Measurements from ENCODE around the gene UBA7. TPM values are rescaled to one million over a fixed set of nuclear protein-coding genes. Genes with fewer than 3 reads are reported as not detected.

UBA7 gene
- polyA plus RNA-seq, 1 donor from 2014 or later: 4.0 TPM

GRCh38 chr3:49787536-49787935, 26.2 kb downstream of the UBA7 start:
- no peaks in the 10 kb centered on the region for H3F3A ChIP-seq (ENCODE audit: insufficient read depth, low read length, poor library complexity, severe bottlenecking)
- no peaks in the 10 kb centered on the region for H3K9me2 ChIP-seq (ENCODE audit: insufficient read depth, low read length)
- H3K27ac ChIP-seq (ENCODE audit: low read length): no peak overlapping the region
- no peaks in the 10 kb centered on the region for H4K20me1 ChIP-seq (ENCODE audit: insufficient read depth)
- H2AFZ ChIP-seq (ENCODE audit: low read depth, low read length): no peak overlapping the region
- H3K9me3 ChIP-seq (ENCODE audit: low read length): no peaks in the 10 kb centered on the region
- peaks cover 32% of the 10 kb centered on the region for H3K79me2 ChIP-seq (replicated peaks; ENCODE audit: insufficient read depth, low read length)
- H3K9ac ChIP-seq (ENCODE audit: low read length): no peak overlapping the region
- H3K27me3 ChIP-seq (ENCODE audit: insufficient read depth, low read depth, low read length): no peaks in the 10 kb centered on the region
- no peak overlapping the region for H3K4me2 ChIP-seq (ENCODE audit: low read length)
- TF ChIP-seq POLR2AphosphoS5 (IDR thresholded peaks at IDR 0.05): no peak
- TF ChIP-seq RAD21 (conservative IDR thresholded peaks at IDR 0.05): no peak
- TF ChIP-seq EP300 (conservative IDR thresholded peaks at IDR 0.05; ENCODE audit: poor library complexity, severe bottlenecking): no peak
- no peak for TF ChIP-seq CTCF (IDR thresholded peaks at IDR 0.05; ENCODE audit: poor library complexity, severe bottlenecking)
- TF ChIP-seq EZH2 (IDR thresholded peaks at IDR 0.05; ENCODE audit: borderline replicate concordance, insufficient read depth, low read length, poor library complexity, severe bottlenecking): no peak
- TF ChIP-seq MXI1 (conservative IDR thresholded peaks at IDR 0.05; ENCODE audit: poor library complexity, severe bottlenecking): no peak
- TF ChIP-seq, protein P1, sequence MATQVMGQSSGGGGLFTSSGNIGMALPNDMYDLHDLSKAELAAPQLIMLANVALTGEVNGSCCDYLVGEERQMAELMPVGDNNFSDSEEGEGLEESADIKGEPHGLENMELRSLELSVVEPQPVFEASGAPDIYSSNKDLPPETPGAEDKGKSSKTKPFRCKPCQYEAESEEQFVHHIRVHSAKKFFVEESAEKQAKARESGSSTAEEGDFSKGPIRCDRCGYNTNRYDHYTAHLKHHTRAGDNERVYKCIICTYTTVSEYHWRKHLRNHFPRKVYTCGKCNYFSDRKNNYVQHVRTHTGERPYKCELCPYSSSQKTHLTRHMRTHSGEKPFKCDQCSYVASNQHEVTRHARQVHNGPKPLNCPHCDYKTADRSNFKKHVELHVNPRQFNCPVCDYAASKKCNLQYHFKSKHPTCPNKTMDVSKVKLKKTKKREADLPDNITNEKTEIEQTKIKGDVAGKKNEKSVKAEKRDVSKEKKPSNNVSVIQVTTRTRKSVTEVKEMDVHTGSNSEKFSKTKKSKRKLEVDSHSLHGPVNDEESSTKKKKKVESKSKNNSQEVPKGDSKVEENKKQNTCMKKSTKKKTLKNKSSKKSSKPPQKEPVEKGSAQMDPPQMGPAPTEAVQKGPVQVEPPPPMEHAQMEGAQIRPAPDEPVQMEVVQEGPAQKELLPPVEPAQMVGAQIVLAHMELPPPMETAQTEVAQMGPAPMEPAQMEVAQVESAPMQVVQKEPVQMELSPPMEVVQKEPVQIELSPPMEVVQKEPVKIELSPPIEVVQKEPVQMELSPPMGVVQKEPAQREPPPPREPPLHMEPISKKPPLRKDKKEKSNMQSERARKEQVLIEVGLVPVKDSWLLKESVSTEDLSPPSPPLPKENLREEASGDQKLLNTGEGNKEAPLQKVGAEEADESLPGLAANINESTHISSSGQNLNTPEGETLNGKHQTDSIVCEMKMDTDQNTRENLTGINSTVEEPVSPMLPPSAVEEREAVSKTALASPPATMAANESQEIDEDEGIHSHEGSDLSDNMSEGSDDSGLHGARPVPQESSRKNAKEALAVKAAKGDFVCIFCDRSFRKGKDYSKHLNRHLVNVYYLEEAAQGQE (IDR thresholded peaks at IDR 0.05; ENCODE audit: borderline replicate concordance): no peak
- TF ChIP-seq TAF1 (IDR thresholded peaks at IDR 0.05; ENCODE audit: low read depth): no peak
- no peak for TF ChIP-seq SMC3 (conservative IDR thresholded peaks at IDR 0.05; ENCODE audit: poor library complexity)
- no peaks in the 10 kb centered on the region for H3K36me3 ChIP-seq (ENCODE audit: insufficient read depth, low read length)
- no peak overlapping the region for H3K4me3 ChIP-seq (ENCODE audit: low read length)

- Histone ChIP-seq H3K9me2 (ENCODE audit: insufficient read depth, low read length) (no peaks in the 10 kb centered on the region), H3F3A (ENCODE audit: insufficient read depth, low read length, poor library complexity, severe bottlenecking) (no peaks in the 10 kb centered on the region), H3K9ac (ENCODE audit: low read length) (peak overlapping the region; percentile 98), H3K27me3 (ENCODE audit: insufficient read depth, low read depth, low read length) (no peaks in the 10 kb centered on the region), H3K4me3 (ENCODE audit: low read length) (peak overlapping the region; percentile 79), H2AFZ (ENCODE audit: low read depth, low read length) (no peak overlapping the region), H3K36me3 (ENCODE audit: insufficient read depth, low read length) (no peaks in the 10 kb centered on the region), H3K79me2 (replicated peaks; ENCODE audit: insufficient read depth, low read length) (peaks cover 36% of the 10 kb centered on the region), H4K20me1 (ENCODE audit: insufficient read depth) (no peaks in the 10 kb centered on the region), H3K4me2 (ENCODE audit: low read length) (peak overlapping the region; percentile 89), H3K9me3 (ENCODE audit: low read length) (no peaks in the 10 kb centered on the region), H3K27ac (ENCODE audit: low read length) (peak overlapping the region; percentile 92)
- no peak for TF ChIP-seq EP300 (conservative IDR thresholded peaks at IDR 0.05; ENCODE audit: poor library complexity, severe bottlenecking)
- TF ChIP-seq TAF1 (IDR thresholded peaks at IDR 0.05; ENCODE audit: low read depth): no peak
- TF ChIP-seq MXI1 (conservative IDR thresholded peaks at IDR 0.05; ENCODE audit: poor library complexity, severe bottlenecking): no peak
- TF ChIP-seq EZH2 (IDR thresholded peaks at IDR 0.05; ENCODE audit: borderline replicate concordance, insufficient read depth, low read length, poor library complexity, severe bottlenecking): no peak
- TF ChIP-seq SMC3 (conservative IDR thresholded peaks at IDR 0.05; ENCODE audit: poor library complexity): no peak
- TF ChIP-seq RAD21 (conservative IDR thresholded peaks at IDR 0.05): no peak
- TF ChIP-seq POLR2AphosphoS5 (IDR thresholded peaks at IDR 0.05): no peak
Observed at GRCh38 chr3:49787182-49787464, 26.6 kb downstream of the UBA7 start.
